ENCODE measurements around the gene ZNF598. TPM values are rescaled to one million over a fixed set of nuclear protein-coding genes. Genes with fewer than 3 reads are reported as not detected.

The ZNF598 gene
- total RNA-seq, 3 donors from 2014 or later: 16.0 to 25.2 (median 22.2) TPM

DNA sequence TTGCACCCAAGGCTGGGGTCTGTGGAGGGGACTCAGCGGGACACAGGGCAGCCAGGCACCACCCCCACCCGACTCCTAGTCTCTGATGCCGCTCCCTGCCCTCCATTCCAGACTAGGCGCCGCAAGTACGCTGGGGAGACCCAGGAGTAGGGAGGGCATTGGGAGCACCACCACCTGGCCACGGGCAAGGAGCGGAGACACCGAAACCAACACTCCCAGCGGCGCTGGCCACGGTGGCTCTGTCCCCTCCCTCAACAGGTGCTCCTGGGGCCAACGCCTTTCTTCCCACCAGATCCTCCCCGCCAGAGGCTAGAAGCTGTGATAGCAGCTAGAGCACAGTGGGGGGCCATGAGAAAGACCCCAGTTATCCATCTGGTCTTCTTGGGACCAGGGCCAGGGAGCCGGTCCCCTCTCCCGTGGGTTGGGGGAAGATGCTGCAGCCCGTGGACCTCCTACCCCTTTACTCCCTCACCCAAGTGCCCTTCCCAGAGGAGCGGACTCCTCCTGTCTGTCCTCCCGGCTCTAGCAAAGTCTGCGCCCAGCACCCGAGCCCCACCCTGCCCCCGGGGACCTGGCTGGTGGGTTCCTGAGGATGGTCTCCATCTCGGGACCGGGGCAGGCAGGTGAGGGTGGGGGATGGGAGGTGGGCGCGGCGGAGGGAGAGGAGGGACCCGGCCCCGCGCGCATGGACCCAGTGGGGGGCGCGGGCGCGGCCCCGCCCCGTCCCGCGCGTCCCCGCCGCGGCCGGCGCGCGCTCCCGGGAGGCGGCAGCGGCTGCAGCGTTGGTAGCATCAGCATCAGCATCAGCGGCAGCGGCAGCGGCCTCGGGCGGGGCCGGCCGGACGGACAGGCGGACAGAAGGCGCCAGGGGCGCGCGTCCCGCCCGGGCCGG is 20.2 kb downstream of the ZNF598 start, which contains the start of gene SYNGR3:
Gene SYNGR3 (plus strand): TSS at position 762 of the 892 bp plus-strand sequence. CDS start 133 bp downstream, outside the sequence.
- peaks cover 5 to 25% of the 10 kb centered on the region in 2 donors for H3K27me3 ChIP-seq
- TF ChIP-seq POLR2A (IDR thresholded peaks at IDR 0.05) (no peak), POLR2AphosphoS5 (IDR thresholded peaks at IDR 0.05) (no peak)
- TF ChIP-seq, protein P1, sequence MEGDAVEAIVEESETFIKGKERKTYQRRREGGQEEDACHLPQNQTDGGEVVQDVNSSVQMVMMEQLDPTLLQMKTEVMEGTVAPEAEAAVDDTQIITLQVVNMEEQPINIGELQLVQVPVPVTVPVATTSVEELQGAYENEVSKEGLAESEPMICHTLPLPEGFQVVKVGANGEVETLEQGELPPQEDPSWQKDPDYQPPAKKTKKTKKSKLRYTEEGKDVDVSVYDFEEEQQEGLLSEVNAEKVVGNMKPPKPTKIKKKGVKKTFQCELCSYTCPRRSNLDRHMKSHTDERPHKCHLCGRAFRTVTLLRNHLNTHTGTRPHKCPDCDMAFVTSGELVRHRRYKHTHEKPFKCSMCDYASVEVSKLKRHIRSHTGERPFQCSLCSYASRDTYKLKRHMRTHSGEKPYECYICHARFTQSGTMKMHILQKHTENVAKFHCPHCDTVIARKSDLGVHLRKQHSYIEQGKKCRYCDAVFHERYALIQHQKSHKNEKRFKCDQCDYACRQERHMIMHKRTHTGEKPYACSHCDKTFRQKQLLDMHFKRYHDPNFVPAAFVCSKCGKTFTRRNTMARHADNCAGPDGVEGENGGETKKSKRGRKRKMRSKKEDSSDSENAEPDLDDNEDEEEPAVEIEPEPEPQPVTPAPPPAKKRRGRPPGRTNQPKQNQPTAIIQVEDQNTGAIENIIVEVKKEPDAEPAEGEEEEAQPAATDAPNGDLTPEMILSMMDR (IDR thresholded peaks at IDR 0.05): no peak
- peak within 1 kb of the TSS in 2 of 3 donors; percentile 39 to 67 for H3K4me3 ChIP-seq
- no peak for DNase-seq (ENCODE audit: low spot score in 2 of 2)
- no peaks in the 10 kb centered on the region for H3K36me3 ChIP-seq
- H3K9me3 ChIP-seq: no peaks in the 10 kb centered on the region
- no peak within 1 kb of the TSS for H3K27ac ChIP-seq
- H3K4me1 ChIP-seq: peaks cover 9 to 22% of the 10 kb centered on the region in 2 donors
- intact Hi-C loops (cut with DNase I; ENCODE audit: low total_unique reads): no loop called here

DNA sequence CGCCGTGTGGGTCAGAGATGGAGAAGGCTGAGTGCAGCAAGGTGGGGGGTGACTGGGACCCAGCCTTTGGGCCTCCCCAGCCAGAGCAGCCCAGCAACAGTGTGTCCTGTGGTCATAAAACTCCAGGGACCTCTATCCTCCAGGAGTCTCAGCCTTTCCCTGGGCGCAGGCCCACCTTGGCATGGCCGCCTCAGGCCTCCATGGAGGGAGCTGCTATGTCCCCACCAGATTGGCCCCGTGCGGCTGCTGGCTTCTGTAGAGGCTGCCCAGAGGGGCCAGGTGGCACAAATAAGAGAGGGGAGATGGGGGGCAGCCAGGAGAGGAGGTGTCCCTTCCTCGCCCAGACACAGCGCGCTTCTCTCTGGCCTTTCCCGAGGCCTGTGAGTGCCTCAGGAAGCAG is 22.4 kb downstream of the ZNF598 start:
- intact Hi-C loops (cut with DNase I; ENCODE audit: low total_unique reads): no loop called here
- Histone ChIP-seq H3K27me3 (peaks cover 5 to 25% of the 10 kb centered on the region in 2 donors), H3K4me1 (peaks cover 14 to 22% of the 10 kb centered on the region in 2 donors), H3K4me3 (no peak overlapping the region), H3K9me3 (no peaks in the 10 kb centered on the region), H3K27ac (no peak overlapping the region), H3K36me3 (no peaks in the 10 kb centered on the region)
- TF ChIP-seq POLR2AphosphoS5 (IDR thresholded peaks at IDR 0.05) (no peak), POLR2A (IDR thresholded peaks at IDR 0.05) (no peak)
- TF ChIP-seq, protein P1 (IDR thresholded peaks at IDR 0.05): no peak
- no peak for DNase-seq (ENCODE audit: low spot score in 2 of 2)

DNA sequence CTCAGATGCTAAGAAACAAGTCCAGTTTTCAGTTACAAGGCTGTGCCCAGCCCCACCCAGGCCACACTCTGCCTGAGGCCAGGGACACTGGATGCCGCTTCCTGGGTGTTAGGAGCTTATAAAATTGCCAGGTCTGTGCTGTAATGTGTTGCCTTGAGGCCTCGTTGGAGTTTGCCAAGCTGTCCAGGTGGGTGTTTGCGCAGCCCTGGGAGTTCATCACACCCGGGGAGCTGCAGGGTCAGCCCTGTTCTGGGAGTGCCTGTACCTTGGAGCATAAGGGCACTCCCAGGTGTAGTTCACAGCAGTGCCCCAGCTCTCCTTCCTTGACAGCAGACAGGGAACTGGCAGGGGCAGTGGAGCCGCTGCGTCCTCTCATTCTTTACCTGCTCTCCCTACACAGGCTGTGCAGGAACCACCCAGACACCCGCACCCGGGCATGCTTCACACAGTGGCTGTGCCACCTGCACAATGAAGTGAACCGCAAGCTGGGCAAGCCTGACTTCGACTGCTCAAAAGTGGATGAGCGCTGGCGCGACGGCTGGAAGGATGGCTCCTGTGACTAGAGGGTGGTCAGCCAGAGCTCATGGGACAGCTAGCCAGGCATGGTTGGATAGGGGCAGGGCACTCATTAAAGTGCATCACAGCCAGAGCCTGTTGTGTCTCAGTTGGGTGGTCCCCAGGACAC is 24.0 kb downstream of the ZNF598 start:
- Histone ChIP-seq H3K4me1 (peaks cover 13 to 14% of the 10 kb centered on the region in 2 donors), H3K4me3 (peak overlapping the region in 1 of 3 donors; percentile 99), H3K27me3 (peaks cover 5 to 26% of the 10 kb centered on the region in 2 donors), H3K36me3 (no peaks in the 10 kb centered on the region), H3K27ac (no peak overlapping the region), H3K9me3 (no peaks in the 10 kb centered on the region)
- no peak for TF ChIP-seq POLR2A (IDR thresholded peaks at IDR 0.05)
- intact Hi-C loops (cut with DNase I; ENCODE audit: low total_unique reads): no loop called here
- DNase-seq (ENCODE audit: low spot score in 2 of 2): no peak

DNA sequence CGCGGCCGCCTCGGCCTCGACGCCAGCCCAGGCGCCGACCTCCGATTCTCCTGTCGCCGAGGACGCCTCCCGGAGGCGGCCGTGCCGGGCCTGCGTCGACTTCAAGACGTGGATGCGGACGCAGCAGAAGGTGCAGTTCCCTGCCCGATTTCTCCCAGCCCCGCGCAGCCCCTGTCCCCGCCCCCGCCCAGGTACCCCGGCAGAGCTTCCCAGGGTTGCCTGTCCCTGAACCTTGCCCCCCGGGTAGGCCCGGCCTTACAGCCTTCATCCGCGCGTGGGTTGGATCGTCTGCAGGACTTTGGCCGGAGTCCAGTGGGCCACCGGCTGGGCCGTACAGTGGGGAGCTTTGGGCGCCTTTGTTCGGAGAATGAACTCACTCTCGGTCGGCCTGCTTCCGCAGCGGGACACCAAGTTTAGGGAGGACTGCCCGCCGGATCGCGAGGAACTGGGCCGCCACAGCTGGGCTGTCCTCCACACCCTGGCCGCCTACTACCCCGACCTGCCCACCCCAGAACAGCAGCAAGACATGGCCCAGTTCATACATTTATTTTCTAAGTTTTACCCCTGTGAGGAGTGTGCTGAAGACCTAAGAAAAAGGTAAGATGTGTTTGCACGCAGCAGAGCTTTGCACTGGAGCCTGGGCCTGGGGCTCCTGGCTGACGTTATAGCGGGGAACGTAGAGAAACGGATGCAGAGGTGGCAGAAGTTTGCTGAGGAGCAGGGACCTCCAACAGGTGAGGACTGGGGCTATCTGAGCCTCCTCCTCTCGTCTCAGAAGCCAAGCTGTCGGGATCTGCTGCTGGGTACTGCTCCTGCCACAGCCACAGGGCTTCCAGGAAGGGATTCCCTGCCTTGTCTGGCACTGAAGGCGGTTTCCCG is 25.0 kb downstream of the ZNF598 start:
- Histone ChIP-seq H3K27me3 (peaks cover 2 to 26% of the 10 kb centered on the region in 2 donors), H3K4me3 (peak overlapping the region; percentile 72 to 99 (median 85)), H3K9me3 (no peaks in the 10 kb centered on the region), H3K27ac (peak overlapping the region; percentile 70 to 79), H3K4me1 (peaks cover 8 to 14% of the 10 kb centered on the region in 2 donors), H3K36me3 (no peaks in the 10 kb centered on the region)
- DNase-seq (ENCODE audit: low spot score in 2 of 2): no peak
- intact Hi-C loops (cut with DNase I; ENCODE audit: low total_unique reads): no loop called here
- TF ChIP-seq POLR2AphosphoS5 (IDR thresholded peaks at IDR 0.05) (no peak), POLR2A (IDR thresholded peaks at IDR 0.05) (no peak)
- TF ChIP-seq, protein P1 (IDR thresholded peaks at IDR 0.05): no peak

Data from breast epithelium (tissue), 4 donors.